HT1080 (cell line): ENCODE measurements around the gene MAPRE3. TPM values are rescaled to one million over a fixed set of nuclear protein-coding genes. Genes with fewer than 3 reads are reported as not detected.
A peak's percentile ranks its signal among the peaks of the same experiment; 100 is the strongest.

Source experiments
- DNase-seq: peaks from one replicate; pipeline ENCODE4 v3.0.0-alpha.2; 2015; ENCODE audit warnings: low read depth
- total RNA-seq: library from RNA; depleted of rRNA; stranded (reverse); fragments of >200 nt; shearing (Covaris generic); gene quantifications from 2 replicates; pipeline ENCODE4 v1.2.3, GENCODE V29; 2014

Gene MAPRE3
- total RNA-seq, 1 experiment from 2014 or later, result 5.4 TPM

DNA sequence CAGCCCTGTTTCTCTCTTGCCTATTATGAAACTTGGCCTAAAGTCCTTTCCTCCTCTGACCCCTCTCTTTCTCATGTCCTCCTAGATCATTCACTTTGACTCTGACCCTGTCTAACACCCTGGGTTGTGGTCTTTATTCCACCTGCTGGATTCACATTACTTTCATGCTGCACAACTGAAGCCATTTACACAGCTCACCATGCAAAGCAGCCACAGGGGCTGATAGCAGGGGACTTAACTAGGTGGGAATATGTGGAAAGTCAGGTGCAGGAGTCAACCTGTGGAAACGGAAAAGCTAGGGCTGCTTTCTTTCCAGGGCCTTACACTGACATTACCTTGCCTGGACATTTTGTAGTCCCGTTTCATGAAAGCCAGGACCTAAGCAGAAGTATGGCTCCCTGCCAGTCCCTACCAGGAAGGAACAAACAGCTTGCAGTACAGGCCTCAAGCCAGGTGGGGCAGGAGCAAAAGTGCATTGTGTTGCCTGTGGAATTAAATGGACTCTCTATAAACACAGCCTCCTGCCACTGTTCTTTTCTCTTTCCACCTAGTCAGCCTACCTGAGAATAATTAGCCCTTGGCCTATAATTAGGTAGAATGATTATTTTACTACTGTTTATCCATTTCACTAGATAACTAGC lies 11.8 kb downstream of the MAPRE3 start:
- peak; percentile 25 for DNase-seq

DNA sequence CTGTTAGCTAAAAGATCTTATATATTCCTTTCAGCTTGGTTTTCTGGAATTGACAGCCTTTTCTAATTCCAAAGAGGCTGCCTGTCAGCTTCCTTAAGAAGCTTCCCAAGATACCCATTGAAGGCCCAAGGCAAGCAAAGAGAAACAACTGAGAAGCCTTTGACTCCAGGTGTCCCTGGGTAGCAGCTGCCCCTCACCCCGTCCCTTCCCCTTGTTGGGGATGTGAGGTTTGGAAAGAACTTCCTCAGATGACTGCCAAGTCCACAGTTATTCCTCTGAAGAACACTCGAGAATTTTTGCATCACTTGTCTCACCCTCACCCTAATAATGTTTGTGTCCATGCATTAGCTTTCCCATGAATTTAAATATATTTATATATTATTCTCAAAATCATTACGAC lies 13.3 kb downstream of the MAPRE3 start:
- DNase-seq, result no peak

DNA sequence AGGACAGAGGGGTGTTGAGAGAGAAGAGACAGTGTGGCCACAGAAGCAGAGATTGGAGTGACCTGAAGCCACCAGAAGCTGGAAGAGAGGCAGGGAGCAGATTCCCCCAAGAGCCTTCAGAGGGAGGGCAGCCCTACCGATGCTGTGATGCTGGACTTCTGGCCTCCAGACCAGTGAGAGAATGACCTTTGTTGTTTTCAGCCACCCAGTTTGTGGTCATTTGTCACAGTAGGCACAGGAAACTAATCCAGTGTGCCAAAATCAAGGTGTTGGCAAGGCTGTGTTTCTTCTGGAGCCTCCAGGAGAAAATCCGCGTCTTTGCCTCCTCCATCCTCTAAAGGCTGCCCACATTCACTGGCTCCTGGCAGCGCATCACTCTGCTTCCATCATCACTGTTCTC lies 15.4 kb downstream of the MAPRE3 start:
- DNase-seq, result no peak

DNA sequence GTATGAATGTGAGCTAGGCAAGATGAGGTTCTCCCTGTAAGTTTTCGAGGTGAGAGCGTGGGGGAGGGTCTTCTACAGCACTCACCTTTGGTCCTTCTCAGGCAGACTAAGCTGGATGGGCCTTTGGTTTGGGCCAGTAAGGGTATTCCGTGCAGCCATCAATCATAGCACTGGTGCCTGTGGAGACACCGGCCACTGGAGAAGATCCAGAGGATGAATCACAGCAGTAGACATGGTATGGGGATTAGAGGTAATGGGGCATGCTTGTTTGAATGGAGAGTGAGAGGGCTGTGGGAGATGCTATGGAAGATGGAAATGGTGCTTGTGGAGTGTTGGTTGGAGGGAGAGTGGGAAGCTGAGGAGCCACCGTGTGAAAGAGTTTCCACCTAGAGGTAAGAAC lies 16.1 kb downstream of the MAPRE3 start:
- DNase-seq, result no peak

DNA sequence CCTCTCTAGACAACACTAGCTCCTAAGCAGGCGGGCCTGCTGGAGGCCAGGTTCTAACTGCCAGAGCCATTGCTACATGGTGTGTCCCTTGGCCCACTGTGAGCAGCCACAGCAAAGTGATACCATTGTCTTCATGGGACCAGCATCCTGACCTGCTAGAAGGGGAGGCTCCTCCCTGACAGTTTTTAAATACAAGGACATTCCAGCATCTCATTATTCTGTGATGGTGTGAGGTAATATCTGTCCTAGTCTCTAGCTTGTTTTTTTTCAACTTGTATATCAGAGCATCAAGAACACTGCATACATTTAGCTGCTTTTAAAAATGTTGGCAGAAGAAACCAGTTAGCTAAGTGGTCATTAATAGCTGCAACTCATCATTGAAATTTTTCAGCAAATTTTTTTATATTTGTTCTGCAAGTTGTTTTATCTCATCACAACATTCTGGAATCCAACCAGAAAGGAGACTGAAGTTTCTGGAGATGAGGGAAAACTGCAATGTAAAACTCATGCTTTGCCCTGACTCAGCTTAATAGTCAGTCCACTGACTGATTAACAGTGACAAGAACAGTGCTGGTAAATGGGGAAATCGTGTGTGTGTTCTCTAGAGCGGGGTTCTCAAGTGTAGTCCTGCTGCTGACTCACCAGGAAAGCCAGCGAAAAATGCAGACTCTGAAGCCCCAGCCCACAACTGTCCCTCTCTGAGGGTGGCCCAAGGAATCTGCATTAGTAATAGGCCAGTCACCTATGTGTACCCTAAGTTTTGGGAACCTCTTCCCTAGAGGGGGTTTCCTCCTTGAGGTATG lies 17.8 kb downstream of the MAPRE3 start:
- DNase-seq, result peak; percentile 77

DNA sequence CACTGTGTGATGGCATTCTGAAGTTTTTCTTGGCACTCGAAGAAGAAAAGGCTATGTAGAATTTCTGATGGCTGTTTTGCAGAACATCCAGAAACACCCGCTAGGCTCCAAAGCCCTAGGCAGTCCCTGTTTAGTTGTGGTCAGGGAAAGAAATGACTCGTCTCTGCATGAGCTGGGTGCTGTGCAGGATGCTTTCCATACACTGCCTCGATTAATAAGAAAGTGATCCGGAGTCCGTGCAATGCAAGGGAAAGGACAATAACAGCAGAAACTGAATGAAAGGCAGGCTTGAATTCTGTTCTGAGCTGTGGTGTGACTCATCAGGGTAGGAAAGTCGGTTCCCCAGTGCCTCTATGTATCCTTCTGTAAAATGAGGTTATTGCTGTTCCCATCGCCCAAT lies 18.7 kb downstream of the MAPRE3 start:
- peak; percentile 65 for DNase-seq

DNA sequence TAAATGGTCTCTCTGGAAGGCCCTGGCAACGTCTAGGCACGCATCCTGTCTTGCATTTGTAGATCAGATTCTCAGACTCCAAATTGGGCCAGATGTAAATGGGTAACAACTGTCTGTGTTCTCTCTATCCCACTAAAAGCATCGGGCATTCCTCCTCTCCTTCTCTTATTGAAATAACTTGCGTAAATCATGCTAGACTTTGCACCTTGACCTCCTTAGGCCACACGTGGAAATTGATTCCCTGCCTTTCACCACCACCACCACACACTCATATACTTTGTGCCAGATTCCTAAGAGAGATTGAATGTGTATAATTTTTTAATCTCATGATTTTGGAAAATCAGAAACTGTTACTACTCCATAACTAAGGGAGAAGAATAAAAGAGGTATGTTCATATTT lies 21.3 kb downstream of the MAPRE3 start:
- DNase-seq, result no peak

DNA sequence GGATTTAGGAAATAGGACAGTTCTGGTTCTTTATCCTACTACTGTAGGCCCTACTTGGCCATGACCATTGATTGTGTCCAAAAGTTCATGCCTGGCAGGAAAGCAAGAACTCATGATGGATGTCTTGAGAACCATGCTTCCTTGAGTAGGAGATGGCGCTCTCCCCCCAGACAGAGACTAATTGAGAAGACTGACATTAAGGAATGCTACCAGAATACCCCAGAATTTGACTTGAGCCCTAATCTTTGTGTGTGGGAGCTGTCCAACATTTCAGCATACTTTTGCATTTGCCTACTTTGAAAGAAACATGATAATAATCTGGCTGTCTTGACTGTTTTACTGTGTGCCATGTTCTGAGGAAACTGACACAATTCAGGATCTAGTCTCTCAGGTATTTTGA lies 23.3 kb downstream of the MAPRE3 start:
- no peak for DNase-seq

DNA sequence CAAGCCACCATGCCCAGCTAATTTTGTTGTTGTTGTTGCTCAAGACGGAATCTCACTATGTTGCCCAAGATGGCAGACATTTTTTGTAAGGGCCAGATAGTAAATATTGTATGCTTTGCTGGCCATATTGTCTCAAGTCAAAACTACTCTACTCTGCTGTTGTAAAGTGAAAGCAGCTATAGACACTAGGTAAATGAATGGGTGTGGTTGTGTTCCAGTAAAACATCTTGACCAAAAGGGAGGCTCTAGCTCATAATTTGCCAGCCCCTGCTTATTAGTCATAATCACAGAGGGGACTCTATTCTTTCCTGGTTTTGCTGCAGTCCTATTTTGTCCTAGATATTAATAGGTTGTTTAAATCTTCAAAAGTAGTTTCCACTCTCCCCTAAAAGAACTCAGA lies 24.5 kb downstream of the MAPRE3 start:
- no peak for DNase-seq

DNA sequence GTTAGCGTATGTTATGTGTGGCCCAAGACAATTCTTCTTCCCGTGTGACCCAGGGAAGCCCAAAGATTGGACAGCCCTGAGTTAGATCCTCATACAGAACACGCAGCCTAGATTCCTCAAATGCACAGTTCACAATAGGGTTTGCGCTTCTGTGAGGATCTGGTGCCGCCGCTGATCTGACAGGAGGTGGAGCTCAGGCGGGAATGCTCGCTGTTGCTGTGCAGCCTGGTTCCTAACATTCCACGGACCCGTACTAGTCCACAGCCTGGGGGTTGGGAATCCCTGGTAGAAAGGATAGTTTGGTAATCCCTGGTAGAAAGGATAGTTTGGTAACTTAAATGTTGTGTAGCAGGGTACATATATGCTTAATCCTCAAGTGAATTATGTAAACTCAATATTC lies 27.0 kb downstream of the MAPRE3 start:
- no peak for DNase-seq

DNA sequence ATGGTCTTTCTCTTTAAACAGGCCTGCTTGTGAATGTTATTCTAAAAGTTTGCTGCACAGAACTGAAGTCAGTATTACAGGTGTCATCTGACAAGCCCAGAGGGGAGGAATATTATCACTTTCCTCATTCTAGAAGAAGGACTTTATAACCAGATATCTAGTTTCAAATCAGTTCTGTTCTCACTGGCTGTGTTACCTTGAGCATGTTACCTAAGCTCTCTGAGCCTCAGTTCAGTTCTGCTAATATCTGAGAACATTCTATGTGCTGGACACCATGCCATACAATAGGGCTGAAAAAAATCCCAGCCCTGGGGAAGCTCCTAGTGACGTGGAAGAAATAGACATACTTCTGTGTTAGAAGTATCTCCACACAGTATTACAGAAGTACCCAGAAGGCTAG lies 27.9 kb downstream of the MAPRE3 start:
- DNase-seq, result no peak

DNA sequence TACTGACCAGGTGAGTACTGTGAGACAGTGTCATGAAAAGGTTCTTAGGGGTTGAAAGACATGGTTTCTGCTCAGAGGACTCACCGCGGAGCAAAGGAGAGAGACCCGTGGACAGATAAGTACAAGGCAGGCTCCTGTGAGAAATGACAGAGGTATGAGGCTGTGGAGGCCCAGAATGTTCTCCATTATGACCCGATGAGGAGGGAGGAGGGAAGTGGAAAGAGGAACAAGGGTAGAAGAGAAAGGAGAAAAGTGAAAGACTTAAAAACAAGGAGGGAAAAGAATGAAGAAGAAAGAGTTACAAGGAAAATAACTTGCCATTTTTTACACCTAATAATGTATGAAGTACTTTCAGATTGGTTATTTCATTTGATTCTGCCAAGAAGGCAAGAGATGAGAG lies 29.8 kb downstream of the MAPRE3 start:
- no peak for DNase-seq

DNA sequence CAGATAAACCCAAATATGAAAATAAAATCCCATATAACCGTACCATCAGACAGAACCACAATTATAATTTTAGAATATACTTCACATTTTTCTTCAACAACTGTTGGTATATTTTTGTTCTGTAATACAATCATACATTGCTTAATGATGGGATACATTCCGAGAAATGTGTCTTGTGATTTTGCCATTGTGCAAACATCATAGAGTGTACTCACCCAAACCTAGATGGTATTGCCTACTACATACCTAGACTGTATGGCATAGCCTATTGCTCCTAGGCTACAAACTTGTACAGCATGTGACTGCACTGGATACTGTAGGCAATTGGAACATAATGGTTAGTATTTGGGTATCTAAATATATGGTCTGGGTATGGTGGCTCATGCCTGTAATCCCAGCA lies 30.6 kb downstream of the MAPRE3 start:
- no peak for DNase-seq

DNA sequence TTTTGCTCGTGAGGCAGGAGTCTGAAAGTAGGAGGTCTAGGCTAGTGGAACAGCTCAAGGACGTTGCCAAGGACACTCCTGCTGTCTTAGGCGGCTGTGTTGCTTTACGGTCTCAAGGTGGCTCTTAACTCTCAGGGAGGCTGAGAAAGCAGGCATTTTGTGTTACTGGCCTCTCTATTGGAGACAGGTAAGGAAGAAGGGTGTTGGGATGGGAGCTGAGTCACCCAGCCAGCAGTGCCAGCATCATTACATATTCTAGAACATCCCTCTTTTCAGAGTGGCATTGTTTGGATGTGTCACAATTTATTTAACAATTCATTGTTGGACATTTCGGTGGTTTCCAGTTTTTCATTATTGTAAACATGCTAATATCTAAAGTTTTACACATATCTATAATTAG lies 31.5 kb downstream of the MAPRE3 start:
- DNase-seq, result no peak

DNA sequence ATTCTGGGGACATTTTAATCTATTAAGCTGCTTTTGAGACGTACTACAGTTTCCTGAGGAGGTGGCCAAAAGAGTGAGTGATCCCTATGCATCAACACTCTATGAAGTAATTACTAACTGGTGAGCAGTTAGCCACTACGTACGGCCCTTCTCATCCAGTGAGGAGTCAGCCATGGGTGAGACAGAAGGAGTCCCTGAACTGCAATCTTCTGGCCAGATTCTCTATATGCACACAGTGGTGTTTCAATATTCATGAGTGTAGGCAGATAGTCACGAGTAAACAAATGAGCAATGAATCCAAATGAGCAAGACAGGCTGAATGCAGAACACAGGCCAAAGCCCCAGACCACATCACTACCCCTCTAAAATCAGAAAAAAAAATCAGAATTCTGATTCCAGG lies 32.6 kb downstream of the MAPRE3 start:
- DNase-seq, result no peak

DNA sequence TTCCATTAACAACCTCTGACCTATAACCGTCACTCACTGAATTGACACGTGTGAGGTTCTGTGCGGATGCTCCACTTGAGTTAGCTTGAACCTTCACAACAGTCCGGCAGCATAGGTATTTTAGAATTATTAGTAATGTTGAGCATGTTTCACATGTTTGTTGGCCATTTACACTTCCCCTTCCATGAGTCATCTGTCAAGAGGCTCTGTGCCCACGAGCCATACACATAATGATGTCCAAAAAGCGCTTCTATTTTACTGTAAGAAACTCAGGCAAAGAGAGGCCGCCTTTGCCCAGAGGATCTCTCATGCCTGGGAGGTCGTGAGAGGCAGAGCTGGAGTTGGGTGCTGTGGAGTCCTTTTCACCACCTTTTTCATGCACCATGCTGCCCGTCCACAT lies 33.4 kb downstream of the MAPRE3 start:
- peak; percentile 63 for DNase-seq

DNA sequence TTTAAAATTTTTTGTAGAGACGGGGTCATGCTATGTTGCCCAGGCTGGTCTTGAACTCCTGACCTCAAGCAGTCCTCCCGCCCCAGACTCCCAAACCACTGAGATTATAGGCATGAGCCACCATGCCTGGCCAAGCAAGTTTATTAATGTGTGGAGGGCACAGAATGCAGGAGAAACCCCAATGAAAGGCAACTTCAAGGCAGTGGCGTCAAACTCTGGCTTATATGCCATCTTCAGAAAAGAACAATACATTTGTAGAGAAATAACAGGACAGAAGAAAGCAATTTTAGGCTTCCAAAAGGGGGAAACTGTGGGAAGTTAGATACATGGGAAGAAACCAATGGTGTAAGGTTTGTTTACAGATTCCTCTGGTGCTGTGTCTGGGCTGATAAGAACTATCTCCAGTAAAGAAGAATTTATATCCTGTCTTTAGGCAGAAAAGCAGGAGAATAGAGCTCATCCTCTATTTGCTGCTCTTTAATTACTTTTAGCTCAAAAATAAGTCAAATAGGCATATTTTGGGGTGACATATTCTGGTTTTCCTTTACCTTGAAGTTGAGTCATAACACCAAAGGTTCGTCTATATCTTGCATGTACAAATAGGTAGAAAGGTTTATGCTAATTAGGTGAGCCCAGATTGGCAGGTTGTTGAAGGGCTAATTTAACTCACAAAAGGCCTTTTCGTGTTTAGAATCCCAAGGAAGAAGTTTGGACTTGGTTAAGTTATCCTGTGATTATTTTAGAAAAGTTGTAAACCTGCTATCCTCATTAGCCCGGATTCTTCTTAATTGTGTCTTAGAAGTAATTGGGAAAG lies 36.4 kb downstream of the MAPRE3 start:
- no peak for DNase-seq

DNA sequence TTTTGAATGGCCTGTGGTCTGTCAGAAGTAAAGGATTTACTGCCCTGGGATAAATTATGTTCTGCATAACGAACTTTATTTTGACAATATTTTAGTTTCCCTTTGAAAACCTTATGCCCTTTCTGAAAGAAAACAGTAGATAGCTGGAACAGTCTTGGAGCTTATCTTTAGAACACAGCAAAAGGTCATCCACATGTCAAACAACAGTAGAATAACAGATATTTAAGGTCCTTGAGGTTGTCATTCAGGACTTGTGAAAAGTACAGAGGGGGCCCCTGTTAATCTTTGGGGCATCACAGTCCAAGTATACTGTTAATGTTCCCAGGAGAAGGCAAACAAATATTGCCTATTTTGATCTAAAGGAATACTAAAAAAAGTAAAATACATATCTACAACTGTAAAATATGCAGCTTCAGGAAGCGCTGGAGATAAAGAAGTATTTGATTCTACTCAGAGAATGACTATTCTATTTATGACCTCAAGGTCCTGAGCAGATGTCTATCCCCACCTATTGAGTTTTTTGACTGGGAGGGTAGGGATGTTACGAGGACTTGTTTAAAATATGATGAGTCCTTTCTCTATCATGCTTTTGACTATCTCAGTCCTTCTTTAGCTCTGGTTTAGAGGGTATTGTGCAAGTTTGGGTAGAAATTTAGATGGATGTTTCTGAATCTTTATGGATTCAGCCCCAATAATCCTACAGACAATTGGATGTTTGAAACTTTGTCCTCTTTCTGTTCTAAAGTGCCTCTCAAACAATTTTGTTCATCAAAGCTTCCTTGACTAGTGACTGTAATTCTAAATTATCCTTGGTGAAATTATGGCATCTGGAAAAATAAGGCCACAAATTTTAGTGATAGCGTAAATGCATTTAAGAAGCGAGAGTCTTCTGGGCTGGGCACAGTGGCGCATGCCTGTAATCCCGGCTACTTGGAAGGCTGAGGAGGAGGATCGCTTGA lies 37.3 kb downstream of the MAPRE3 start:
- DNase-seq, result no peak

DNA sequence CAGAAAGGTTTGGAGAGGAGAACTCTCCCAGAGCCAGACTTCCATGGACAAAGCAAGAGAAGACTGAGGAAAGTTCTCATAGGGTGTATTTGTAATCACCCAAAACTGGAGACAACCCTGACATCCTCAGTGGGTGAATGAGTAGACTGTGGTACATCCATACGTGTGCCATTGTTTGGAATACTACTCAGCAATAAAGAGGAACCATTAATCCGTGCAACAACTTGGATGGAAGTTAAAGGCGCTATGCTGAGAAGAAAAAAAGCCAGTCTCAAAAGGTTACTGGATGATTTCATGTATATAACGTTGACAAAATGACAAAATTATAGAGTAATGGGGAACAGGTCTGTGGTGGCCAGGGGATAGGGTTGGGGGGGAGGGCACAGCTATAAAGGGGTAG lies 38.2 kb downstream of the MAPRE3 start:
- no peak for DNase-seq

DNA sequence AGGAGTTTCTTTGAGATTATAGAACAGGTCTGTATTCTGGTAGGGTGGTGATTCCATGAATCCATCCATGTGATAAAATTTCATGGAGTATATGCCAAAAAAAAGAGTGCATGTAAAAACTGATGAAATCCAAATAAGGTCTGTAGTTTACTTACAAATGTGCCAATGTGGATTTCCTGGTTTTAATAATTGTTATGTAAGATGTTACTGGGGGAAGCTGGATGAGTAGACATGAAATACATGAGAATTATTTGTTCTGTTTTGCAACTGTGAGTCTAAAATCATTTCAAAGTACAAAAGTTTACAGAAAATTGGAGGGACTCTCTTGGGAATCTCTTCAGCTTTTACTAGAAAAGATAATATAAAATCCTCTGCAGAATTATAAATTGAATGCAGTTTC lies 38.6 kb downstream of the MAPRE3 start:
- no peak for DNase-seq

DNA sequence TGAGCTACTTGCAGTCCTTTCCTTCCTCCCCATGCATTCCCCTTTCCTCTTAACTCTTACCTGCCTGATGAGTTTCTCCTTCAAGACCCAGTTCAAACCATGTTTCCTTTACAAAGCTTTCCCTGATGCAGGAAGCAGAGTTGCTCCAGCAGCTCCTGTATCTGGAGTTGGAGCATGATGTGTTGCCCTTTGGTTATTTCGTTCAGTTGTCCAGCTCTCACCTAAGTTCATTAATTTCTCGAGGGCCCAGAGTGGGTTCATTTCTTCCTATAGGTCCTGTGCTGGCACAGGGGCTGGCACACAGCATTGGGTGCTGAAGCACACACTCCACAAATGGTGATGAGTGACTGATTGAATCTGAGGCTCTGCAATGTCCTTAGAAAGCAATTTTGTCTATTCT lies 39.3 kb downstream of the MAPRE3 start:
- DNase-seq, result no peak
